ENCODE data around the gene GC. TPM values are rescaled to one million over a fixed set of nuclear protein-coding genes. Genes with fewer than 3 reads are reported as not detected.
A peak's percentile ranks its signal among the peaks of the same experiment; 100 is the strongest.

GC gene
- total RNA-seq, 1 experiment from 2014 or later = not detected

DNA sequence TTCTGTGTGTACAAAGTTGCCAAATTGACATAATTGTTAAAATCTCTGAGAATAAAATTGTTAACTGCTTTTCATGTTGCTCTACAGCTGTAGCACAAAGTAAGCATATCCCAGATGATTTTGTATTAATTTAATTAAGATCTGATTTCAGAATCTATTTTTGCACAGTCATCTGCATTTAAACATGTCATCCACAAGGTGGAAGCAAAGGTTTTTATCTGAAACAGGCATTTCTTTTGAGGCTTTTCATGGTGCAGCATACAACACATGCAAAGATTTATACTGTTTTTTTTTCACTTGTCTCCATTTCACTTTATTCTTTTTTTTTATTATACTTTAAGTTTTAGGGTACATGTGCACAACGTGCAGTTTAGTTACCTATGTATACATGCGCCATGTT, 51.2 kb downstream of the GC start:
- no peak overlapping the region for H2BK5ac ChIP-seq (ENCODE audit: insufficient read length, low read length)
- no peaks in the 10 kb centered on the region for H3K23me2 ChIP-seq (ENCODE audit: insufficient read length, low read depth, low read length, poor library complexity, severe bottlenecking)
- no peak overlapping the region for H3K23ac ChIP-seq (ENCODE audit: insufficient read length, low read depth, low read length)
- no peak overlapping the region for H3K9ac ChIP-seq (ENCODE audit: extremely low read depth, insufficient read length, low read length)
- H2AK5ac ChIP-seq (ENCODE audit: insufficient read length, low read length) = no peak overlapping the region
- no peak overlapping the region for H4K8ac ChIP-seq (replicated peaks; ENCODE audit: insufficient read length, low read depth, low read length)
- TF ChIP-seq, protein P1, sequence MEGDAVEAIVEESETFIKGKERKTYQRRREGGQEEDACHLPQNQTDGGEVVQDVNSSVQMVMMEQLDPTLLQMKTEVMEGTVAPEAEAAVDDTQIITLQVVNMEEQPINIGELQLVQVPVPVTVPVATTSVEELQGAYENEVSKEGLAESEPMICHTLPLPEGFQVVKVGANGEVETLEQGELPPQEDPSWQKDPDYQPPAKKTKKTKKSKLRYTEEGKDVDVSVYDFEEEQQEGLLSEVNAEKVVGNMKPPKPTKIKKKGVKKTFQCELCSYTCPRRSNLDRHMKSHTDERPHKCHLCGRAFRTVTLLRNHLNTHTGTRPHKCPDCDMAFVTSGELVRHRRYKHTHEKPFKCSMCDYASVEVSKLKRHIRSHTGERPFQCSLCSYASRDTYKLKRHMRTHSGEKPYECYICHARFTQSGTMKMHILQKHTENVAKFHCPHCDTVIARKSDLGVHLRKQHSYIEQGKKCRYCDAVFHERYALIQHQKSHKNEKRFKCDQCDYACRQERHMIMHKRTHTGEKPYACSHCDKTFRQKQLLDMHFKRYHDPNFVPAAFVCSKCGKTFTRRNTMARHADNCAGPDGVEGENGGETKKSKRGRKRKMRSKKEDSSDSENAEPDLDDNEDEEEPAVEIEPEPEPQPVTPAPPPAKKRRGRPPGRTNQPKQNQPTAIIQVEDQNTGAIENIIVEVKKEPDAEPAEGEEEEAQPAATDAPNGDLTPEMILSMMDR (conservative IDR thresholded peaks at IDR 0.05) = peak; percentile 76
- no CpG with 5 or more reads among the region's 2 CpGs for WGBS (ENCODE audit: extremely low coverage, insufficient read length, low lambda C conversion rate)
- no peak overlapping the region for H2BK15ac ChIP-seq (ENCODE audit: low read depth, low read length)
- H4K91ac ChIP-seq (ENCODE audit: insufficient read length, low read depth, low read length) = no peak overlapping the region
- H3K18ac ChIP-seq (ENCODE audit: insufficient read length, low read depth, low read length) = no peak overlapping the region
- Mint-ChIP-seq H3K4me3 (no peak overlapping the region), H3K27ac (no peak overlapping the region), H3K4me1 (no peaks in the 10 kb centered on the region; a peak in 1 of 4 replicates), H3K27me3 (ENCODE audit: low read depth) (no peaks in the 10 kb centered on the region), H3K36me3 (ENCODE audit: insufficient read depth in 1 of 3, low read depth in 3 of 3) (peaks cover 32 to 47% (median 35%) of the 10 kb centered on the region in 3 experiments), H3K9me3 (peaks cover 20 to 42% of the 10 kb centered on the region in 2 experiments)
- no peaks in the 10 kb centered on the region for H3K79me1 ChIP-seq (ENCODE audit: insufficient read depth, low read depth, low read length, poor library complexity, severe bottlenecking)
- no peak overlapping the region for H3K4ac ChIP-seq (ENCODE audit: low read depth, low read length)
- H3K4me2 ChIP-seq (ENCODE audit: insufficient read depth, insufficient read length, low read length) = no peak overlapping the region
- H4K20me1 ChIP-seq (ENCODE audit: control insufficient read depth, insufficient read depth, insufficient read length) = no peaks in the 10 kb centered on the region
- H2BK20ac ChIP-seq (ENCODE audit: low read depth, low read length, poor library complexity, severe bottlenecking) = no peak overlapping the region
- no peak for DNase-seq
- no peak overlapping the region for H3K27ac ChIP-seq (ENCODE audit: insufficient read length, low read depth, low read length)
- H4K5ac ChIP-seq (ENCODE audit: insufficient read length, low read depth, low read length) = no peak overlapping the region
- no peak overlapping the region for H3K14ac ChIP-seq (ENCODE audit: insufficient read depth, low read length)
- H3K4me1 ChIP-seq (ENCODE audit: insufficient read depth, low read length) = no peaks in the 10 kb centered on the region
- no peak overlapping the region for H2AFZ ChIP-seq (ENCODE audit: low read length)
- no peaks in the 10 kb centered on the region for H3K27me3 ChIP-seq (ENCODE audit: insufficient read depth, low read length)
- H3K56ac ChIP-seq (ENCODE audit: insufficient read length, low read depth, low read length) = no peak overlapping the region
- no peak overlapping the region for H2BK120ac ChIP-seq (ENCODE audit: low read depth, low read length, poor library complexity, severe bottlenecking)
- H2BK12ac ChIP-seq (ENCODE audit: insufficient read length, low read depth, low read length) = no peak overlapping the region
- no peaks in the 10 kb centered on the region for H3K79me2 ChIP-seq (ENCODE audit: insufficient read depth, low read length)
- H3K9me3 ChIP-seq (ENCODE audit: control insufficient read depth, low read depth, low read length) = peaks cover 6% of the 10 kb centered on the region
- no peak overlapping the region for H3T11ph ChIP-seq (ENCODE audit: low read length)
